ENCODE data around the gene CSGALNACT2.

Gene CSGALNACT2

GRCh38 chr10:43190775-43191174, 52.5 kb downstream of the CSGALNACT2 start:
- DNase-seq = peak; percentile 26

- DNase-seq = no peak
Observed at GRCh38 chr10:43192884-43193283, 54.6 kb downstream of the CSGALNACT2 start.

- DNase-seq = no peak
Observed at GRCh38 chr10:43193496-43194080, 55.3 kb downstream of the CSGALNACT2 start.

- DNase-seq = no peak
Observed at GRCh38 chr10:43194266-43194665, 56.0 kb downstream of the CSGALNACT2 start.

- DNase-seq = no peak
Observed at GRCh38 chr10:43194859-43195258, 56.6 kb downstream of the CSGALNACT2 start.

- no peak for DNase-seq
Observed at GRCh38 chr10:43195557-43195956, 57.3 kb downstream of the CSGALNACT2 start.

- DNase-seq = no peak
Observed at GRCh38 chr10:43196131-43196980, 58.1 kb downstream of the CSGALNACT2 start.

GRCh38 chr10:43196981-43197833, 59.0 kb downstream of the CSGALNACT2 start:
- DNase-seq = no peak

GRCh38 chr10:43197834-43198681, 59.8 kb downstream of the CSGALNACT2 start:
- DNase-seq = peak; percentile 20

GRCh38 chr10:43198682-43199005, 60.4 kb downstream of the CSGALNACT2 start:
- no peak for DNase-seq

- DNase-seq = no peak
Observed at GRCh38 chr10:43199088-43199683, 60.9 kb downstream of the CSGALNACT2 start.

- DNase-seq = no peak
Observed at GRCh38 chr10:43199684-43200537, 61.7 kb downstream of the CSGALNACT2 start.

GRCh38 chr10:43200538-43201390, 62.5 kb downstream of the CSGALNACT2 start:
- DNase-seq = no peak

GRCh38 chr10:43201545-43202131, 63.4 kb downstream of the CSGALNACT2 start:
- no peak for DNase-seq

- peak; percentile 15 for DNase-seq
Observed at GRCh38 chr10:43202224-43202656, 64.0 kb downstream of the CSGALNACT2 start.

GRCh38 chr10:43202657-43203447, 64.6 kb downstream of the CSGALNACT2 start:
- DNase-seq = no peak

GRCh38 chr10:43203448-43204041, 65.3 kb downstream of the CSGALNACT2 start:
- DNase-seq = no peak

Data from fibroblast of skin of right biceps (primary cell).